ENCODE measurements around the gene GDA.
"Not testable (repeated sequence)": the region's sequence is repeated elsewhere in the genome, so short reads cannot be mapped to it uniquely, and the experiment has no call there.

DNA sequence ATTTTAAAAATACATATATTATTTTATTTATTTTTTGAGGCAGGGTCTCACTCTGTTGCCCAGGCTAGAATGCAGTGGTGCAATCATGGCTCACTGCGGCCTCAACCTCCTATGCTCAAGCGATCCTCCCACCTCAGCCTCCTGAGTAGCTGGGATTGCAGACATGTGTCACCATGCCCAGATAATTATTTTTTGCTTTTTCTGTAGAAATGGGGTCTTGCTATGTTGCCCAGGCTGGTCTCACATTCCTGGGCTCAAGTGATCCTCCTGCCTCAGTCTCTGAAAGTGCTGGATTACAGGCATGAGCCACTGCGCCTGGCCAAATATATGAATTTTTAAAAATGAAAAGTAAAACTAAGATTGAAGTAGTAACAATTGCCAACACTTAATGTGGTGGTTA lies 121.1 kb downstream of the GDA start:
- TF ChIP-seq, protein P1, sequence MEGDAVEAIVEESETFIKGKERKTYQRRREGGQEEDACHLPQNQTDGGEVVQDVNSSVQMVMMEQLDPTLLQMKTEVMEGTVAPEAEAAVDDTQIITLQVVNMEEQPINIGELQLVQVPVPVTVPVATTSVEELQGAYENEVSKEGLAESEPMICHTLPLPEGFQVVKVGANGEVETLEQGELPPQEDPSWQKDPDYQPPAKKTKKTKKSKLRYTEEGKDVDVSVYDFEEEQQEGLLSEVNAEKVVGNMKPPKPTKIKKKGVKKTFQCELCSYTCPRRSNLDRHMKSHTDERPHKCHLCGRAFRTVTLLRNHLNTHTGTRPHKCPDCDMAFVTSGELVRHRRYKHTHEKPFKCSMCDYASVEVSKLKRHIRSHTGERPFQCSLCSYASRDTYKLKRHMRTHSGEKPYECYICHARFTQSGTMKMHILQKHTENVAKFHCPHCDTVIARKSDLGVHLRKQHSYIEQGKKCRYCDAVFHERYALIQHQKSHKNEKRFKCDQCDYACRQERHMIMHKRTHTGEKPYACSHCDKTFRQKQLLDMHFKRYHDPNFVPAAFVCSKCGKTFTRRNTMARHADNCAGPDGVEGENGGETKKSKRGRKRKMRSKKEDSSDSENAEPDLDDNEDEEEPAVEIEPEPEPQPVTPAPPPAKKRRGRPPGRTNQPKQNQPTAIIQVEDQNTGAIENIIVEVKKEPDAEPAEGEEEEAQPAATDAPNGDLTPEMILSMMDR (IDR thresholded peaks at IDR 0.05), result not testable (repeated sequence)
- not testable (repeated sequence) for TF ChIP-seq POLR2AphosphoS5 (IDR thresholded peaks at IDR 0.05; ENCODE audit: low read depth, low read length); SIN3A (IDR thresholded peaks at IDR 0.05; ENCODE audit: borderline replicate concordance, insufficient read depth, low read depth, low read length); REST (IDR thresholded peaks at IDR 0.05; ENCODE audit: insufficient read depth in 1 of 2, low read depth in 2 of 2, low read length in 1 of 2); TCF7L2 (IDR thresholded peaks at IDR 0.05; ENCODE audit: low read depth, low read length)
